Omental fat pad (tissue), 4 donors: ENCODE measurements around the gene CPSF2. TPM values are rescaled to one million over a fixed set of nuclear protein-coding genes. Genes with fewer than 3 reads are reported as not detected.

Experiments
- ATAC-seq: fragments of 150-250 bp; one replicate; pipeline ENCODE4 v1.9.1; 2016; ENCODE audit warnings: mild to moderate bottlenecking, moderate library complexity; ENCODE audit not compliant: low FRiP score
- DNase-seq: peaks from one replicate; pipeline ENCODE4 v3.0.0-alpha.2; 2019; ENCODE audit warnings: low spot score
- CTCF ChIP-seq, 3 donors: fragments of 450-650 bp; IDR thresholded peaks; one replicate each; pipeline ENCODE4 v1.5.1; 2016 to 2017; ENCODE audit warnings: antibody characterized with exemption in 3 of 3, mild to moderate bottlenecking in 3 of 3, moderate library complexity in 2 of 3
- total RNA-seq, 4 donors: library from RNA; depleted of rRNA; stranded (reverse); fragments of >200 nt; gene quantifications; one replicate each; pipeline ENCODE4 v1.1.0, GENCODE V29; 2016

CPSF2 gene
- total RNA-seq, 4 donors from 2014 or later: 30.1 to 33.4 (median 30.3) TPM

DNA sequence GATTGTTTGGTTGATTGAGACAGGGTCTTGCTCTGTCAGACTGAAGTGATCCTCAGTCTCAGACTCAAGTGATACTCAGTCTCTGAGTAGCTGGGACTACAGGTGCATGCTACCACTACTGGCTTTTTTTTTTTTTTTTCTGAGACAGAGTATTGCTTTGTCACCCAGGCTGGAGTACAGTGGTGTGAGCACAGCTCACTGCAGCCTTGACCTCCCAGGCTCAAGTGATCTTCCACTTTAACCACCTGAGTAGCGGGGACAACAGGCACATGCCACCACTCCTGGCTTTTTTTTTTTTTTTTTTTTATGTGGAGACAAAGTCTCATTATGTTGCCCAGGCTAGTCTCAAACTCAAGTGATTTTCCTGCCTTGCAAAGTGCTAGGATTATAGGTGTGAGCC, 31.8 kb downstream of the CPSF2 start:
- DNase-seq (no peak), ATAC-seq (no peak)
- no peak for TF ChIP-seq CTCF (IDR thresholded peaks at IDR 0.05)

- no peak for DNase-seq
- no peak for TF ChIP-seq CTCF (IDR thresholded peaks at IDR 0.05)
- ATAC-seq: no peak
These were observed 32.6 kb downstream of the CPSF2 start for GRCh38 chr14:92154283-92154942.

- peak; percentile 94 for ATAC-seq
- no peak for DNase-seq
- no peak for TF ChIP-seq CTCF (IDR thresholded peaks at IDR 0.05)
These were observed 38.9 kb downstream of the CPSF2 start for GRCh38 chr14:92160619-92161018.

- TF ChIP-seq CTCF (IDR thresholded peaks at IDR 0.05): no peak
- no peak for ATAC-seq
These were observed 39.8 kb downstream of the CPSF2 start for GRCh38 chr14:92161521-92161920.

GRCh38 chr14:92164958-92165357, 43.2 kb downstream of the CPSF2 start:
- no peak for ATAC-seq
- no peak for TF ChIP-seq CTCF (IDR thresholded peaks at IDR 0.05)

More at GRCh38 chr14:92161521-92161920, 39.8 kb downstream of the CPSF2 start:
- no peak for DNase-seq

GRCh38 chr14:92173668-92174067, 51.9 kb downstream of the CPSF2 start:
- TF ChIP-seq CTCF (IDR thresholded peaks at IDR 0.05): no peak
- DNase-seq (no peak), ATAC-seq (no peak)

More at GRCh38 chr14:92164958-92165357, 43.2 kb downstream of the CPSF2 start:
- DNase-seq: no peak

GRCh38 chr14:92175811-92176210, 54.0 kb downstream of the CPSF2 start:
- no peak for DNase-seq
- ATAC-seq: no peak
- no peak for TF ChIP-seq CTCF (IDR thresholded peaks at IDR 0.05)
